Measurements from ENCODE around the gene PASK.
"Not testable (repeated sequence)": the region's sequence is repeated elsewhere in the genome, so short reads cannot be mapped to it uniquely, and the experiment has no call there.

The PASK gene

DNA sequence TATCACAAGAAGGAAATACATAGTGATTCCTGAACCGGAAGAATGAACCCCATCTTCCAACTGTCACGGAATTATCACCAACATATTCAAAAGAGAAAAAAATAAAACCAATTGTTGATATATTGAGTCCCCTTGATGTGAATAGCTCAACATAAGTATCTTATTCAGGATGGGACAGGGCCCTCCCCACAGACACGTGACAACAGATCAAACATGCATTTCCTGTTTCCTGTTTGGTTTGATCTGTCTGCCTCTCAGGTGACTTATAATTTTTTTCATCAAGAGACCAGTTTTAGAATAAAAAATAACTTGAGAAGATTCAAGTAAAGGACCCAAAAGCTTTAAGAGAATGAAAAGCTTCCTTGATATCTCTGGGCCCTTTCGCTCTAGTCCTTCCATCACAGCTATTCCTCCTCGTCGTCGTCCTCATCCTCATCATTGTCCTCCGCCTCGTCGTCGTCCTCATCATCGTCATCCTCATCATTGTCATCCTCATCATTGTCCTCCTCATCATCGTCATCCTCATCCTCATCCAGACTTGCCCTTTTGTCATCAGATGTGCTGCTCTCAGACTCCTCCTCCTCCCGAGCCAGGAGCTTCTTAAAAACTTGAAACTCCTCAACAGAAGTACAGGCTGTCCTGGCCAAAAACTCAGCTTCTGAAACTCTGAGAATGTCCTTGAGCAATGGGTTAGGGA, 53.5 kb downstream of the PASK start:
- H3K36me3 ChIP-seq (ENCODE audit: control insufficient read depth, insufficient read depth, low read length): peaks cover 34% of the 10 kb centered on the region
- no peak overlapping the region for H3K4me3 ChIP-seq (ENCODE audit: insufficient read depth, low read depth, low read length)
- H3K4me1 ChIP-seq (ENCODE audit: control insufficient read depth, insufficient read depth, low read length): no peaks in the 10 kb centered on the region
- 94 to 95% methylated on average over 13 to 14 of the region's 14 CpGs for WGBS, 2 experiments
- no peaks in the 10 kb centered on the region for H3K9me3 ChIP-seq (ENCODE audit: control insufficient read depth, low read length)
- no peaks in the 10 kb centered on the region for H3K27me3 ChIP-seq (ENCODE audit: control insufficient read depth, insufficient read depth, low read length, poor library complexity, severe bottlenecking)
- no peak overlapping the region for H3K27ac ChIP-seq (ENCODE audit: insufficient read depth, low read depth, low read length, poor library complexity, severe bottlenecking)

DNA sequence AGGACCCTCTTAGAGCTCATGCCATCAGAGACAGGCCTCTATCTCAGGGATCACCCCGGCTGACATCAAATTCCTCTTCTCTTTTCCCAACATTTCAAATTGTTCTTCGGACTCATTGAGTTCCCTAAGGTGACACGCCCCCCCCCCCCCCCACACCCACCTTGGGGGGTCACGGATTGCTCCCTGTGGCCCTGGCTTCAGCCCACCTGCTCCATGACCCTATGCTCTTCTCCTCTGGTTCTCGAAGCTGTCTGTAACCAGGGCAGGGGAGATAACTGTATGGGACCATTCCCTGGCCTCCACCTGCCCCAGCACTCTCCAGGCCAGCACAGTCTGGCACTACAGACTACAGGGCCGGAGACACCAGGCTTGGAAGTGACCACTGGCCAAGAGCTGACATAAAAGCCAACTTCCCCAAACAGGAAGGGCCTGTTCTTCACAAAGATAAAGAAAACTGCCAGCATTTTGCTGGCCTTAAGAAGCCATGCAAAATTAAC, 54.3 kb downstream of the PASK start:
- Histone ChIP-seq H3K4me3 (ENCODE audit: insufficient read depth, low read depth, low read length) (no peak overlapping the region), H3K4me1 (ENCODE audit: control insufficient read depth, insufficient read depth, low read length) (no peaks in the 10 kb centered on the region), H3K36me3 (ENCODE audit: control insufficient read depth, insufficient read depth, low read length) (peaks cover 34% of the 10 kb centered on the region), H3K27me3 (ENCODE audit: control insufficient read depth, insufficient read depth, low read length, poor library complexity, severe bottlenecking) (no peaks in the 10 kb centered on the region), H3K27ac (ENCODE audit: insufficient read depth, low read depth, low read length, poor library complexity, severe bottlenecking) (no peak overlapping the region), H3K9me3 (ENCODE audit: control insufficient read depth, low read length) (no peaks in the 10 kb centered on the region)
- WGBS, 2 experiments: 89 to 90% methylated on average over 6 of the region's 6 CpGs

GRCh38 chr2:241094172-241094571, 55.1 kb downstream of the PASK start:
- Histone ChIP-seq H3K27ac (ENCODE audit: insufficient read depth, low read depth, low read length, poor library complexity, severe bottlenecking) (no peak overlapping the region), H3K9me3 (ENCODE audit: control insufficient read depth, low read length) (no peaks in the 10 kb centered on the region), H3K4me1 (ENCODE audit: control insufficient read depth, insufficient read depth, low read length) (no peaks in the 10 kb centered on the region), H3K27me3 (ENCODE audit: control insufficient read depth, insufficient read depth, low read length, poor library complexity, severe bottlenecking) (no peaks in the 10 kb centered on the region), H3K36me3 (ENCODE audit: control insufficient read depth, insufficient read depth, low read length) (peaks cover 38% of the 10 kb centered on the region), H3K4me3 (ENCODE audit: insufficient read depth, low read depth, low read length) (no peak overlapping the region)
- 35 to 37% methylated on average over 7 of the region's 7 CpGs for WGBS, 2 experiments

GRCh38 chr2:241093133-241093781, 56.0 kb downstream of the PASK start:
- 93 to 94% methylated on average over 10 of the region's 10 CpGs for WGBS, 2 experiments
- H3K4me1 ChIP-seq (ENCODE audit: control insufficient read depth, insufficient read depth, low read length); H3K9me3 ChIP-seq (ENCODE audit: control insufficient read depth, low read length); H3K27me3 ChIP-seq (ENCODE audit: control insufficient read depth, insufficient read depth, low read length, poor library complexity, severe bottlenecking); H3K4me3 ChIP-seq (ENCODE audit: insufficient read depth, low read depth, low read length); H3K27ac ChIP-seq (ENCODE audit: insufficient read depth, low read depth, low read length, poor library complexity, severe bottlenecking): not testable (repeated sequence)
- H3K36me3 ChIP-seq (ENCODE audit: control insufficient read depth, insufficient read depth, low read length): peaks cover 42% of the 10 kb centered on the region

DNA sequence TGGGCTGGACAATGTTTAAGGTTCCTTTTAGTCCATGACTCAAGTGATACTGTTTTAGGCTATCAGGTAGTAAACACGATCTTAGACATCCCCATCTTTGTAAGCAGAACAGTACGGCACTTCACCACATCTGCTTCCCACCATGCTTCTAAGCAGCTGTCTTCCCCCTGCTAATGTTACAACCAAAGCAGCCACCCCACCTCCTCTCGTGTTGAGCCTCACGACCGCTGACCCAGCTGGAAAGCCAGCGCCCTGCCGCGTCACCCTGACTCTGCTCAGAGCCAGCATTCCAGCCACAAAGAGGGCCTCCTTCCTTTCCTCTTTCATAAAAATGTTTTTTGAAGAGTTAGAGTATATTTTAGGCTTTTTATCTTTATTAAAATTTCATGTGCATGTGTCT, 56.6 kb downstream of the PASK start:
- no peaks in the 10 kb centered on the region for H3K9me3 ChIP-seq (ENCODE audit: control insufficient read depth, low read length)
- H3K4me3 ChIP-seq (ENCODE audit: insufficient read depth, low read depth, low read length): no peak overlapping the region
- WGBS, 2 experiments: 91 to 94% methylated on average over 8 of the region's 8 CpGs
- H3K36me3 ChIP-seq (ENCODE audit: control insufficient read depth, insufficient read depth, low read length): peaks cover 45% of the 10 kb centered on the region
- no peaks in the 10 kb centered on the region for H3K4me1 ChIP-seq (ENCODE audit: control insufficient read depth, insufficient read depth, low read length)
- H3K27me3 ChIP-seq (ENCODE audit: control insufficient read depth, insufficient read depth, low read length, poor library complexity, severe bottlenecking): no peaks in the 10 kb centered on the region
- no peak overlapping the region for H3K27ac ChIP-seq (ENCODE audit: insufficient read depth, low read depth, low read length, poor library complexity, severe bottlenecking)

DNA sequence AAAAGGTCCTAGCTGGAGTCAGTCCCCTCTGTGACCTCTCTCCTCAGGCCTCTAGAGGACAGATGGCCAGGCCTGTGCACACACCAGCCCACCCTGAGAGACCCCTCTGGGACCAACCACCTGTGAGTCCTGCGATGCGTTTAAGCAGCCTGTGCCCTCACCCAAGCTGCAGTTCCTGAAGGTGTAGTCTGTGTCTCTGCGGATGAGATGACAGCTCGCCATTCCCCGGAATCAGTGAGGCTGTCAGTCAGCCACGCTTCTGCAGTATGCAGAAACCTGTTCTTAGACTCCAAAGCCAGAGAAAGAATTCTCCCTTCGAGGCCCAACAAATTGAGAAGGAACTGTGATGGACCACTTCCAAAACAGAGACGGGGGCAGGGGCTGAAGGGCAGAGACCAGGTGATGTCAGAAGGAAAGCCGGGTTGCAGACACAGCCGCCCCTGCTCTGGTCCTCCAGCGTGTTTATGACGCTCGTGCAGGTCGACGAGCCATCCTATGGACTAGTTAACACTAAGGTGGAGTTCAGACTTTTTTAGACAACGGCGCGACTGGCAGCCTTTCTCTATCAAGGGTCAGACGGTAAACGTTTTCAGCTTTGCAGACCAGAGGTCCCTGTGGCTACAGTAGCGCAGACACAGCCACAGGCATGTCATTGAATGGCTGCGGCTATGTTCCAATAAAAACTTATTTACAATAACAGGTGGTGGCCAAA, 57.4 kb downstream of the PASK start:
- no peaks in the 10 kb centered on the region for H3K4me1 ChIP-seq (ENCODE audit: control insufficient read depth, insufficient read depth, low read length)
- no peak overlapping the region for H3K4me3 ChIP-seq (ENCODE audit: insufficient read depth, low read depth, low read length)

DNA sequence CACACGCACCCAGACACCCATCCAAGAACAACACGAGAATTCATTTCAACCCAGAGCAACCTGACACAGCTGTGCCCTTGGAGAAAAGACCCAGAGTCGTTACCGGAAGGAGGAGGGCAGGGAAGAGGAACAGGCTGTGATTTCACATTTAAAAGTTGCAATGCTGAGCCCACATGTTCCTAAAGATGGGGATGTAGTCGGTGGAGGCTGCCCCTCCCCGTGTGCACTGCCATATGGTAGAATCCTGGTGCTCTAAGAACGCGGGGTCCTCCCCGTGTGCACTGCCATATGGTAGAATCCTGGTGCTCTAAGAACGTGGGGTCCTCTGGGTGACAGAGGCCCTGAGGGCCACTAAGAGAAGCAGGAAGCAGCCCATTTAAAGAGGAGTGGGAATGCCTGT, 58.1 kb downstream of the PASK start:
- H3K27me3 ChIP-seq (ENCODE audit: control insufficient read depth, insufficient read depth, low read length, poor library complexity, severe bottlenecking): no peaks in the 10 kb centered on the region
- H3K4me1 ChIP-seq (ENCODE audit: control insufficient read depth, insufficient read depth, low read length): no peaks in the 10 kb centered on the region
- 91 to 94% methylated on average over 10 of the region's 10 CpGs for WGBS, 2 experiments
- H3K9me3 ChIP-seq (ENCODE audit: control insufficient read depth, low read length): no peaks in the 10 kb centered on the region
- H3K36me3 ChIP-seq (ENCODE audit: control insufficient read depth, insufficient read depth, low read length): peaks cover 48% of the 10 kb centered on the region
- no peak overlapping the region for H3K27ac ChIP-seq (ENCODE audit: insufficient read depth, low read depth, low read length, poor library complexity, severe bottlenecking)
- no peak overlapping the region for H3K4me3 ChIP-seq (ENCODE audit: insufficient read depth, low read depth, low read length)

More for the DNA sequence above, 57.4 kb downstream of the PASK start:
- H3K9me3 ChIP-seq (ENCODE audit: control insufficient read depth, low read length): no peaks in the 10 kb centered on the region
- H3K27ac ChIP-seq (ENCODE audit: insufficient read depth, low read depth, low read length, poor library complexity, severe bottlenecking): no peak overlapping the region
- H3K36me3 ChIP-seq (ENCODE audit: control insufficient read depth, insufficient read depth, low read length): peaks cover 51% of the 10 kb centered on the region
- WGBS, 2 experiments: 93% methylated on average over 22 of the region's 22 CpGs
- H3K27me3 ChIP-seq (ENCODE audit: control insufficient read depth, insufficient read depth, low read length, poor library complexity, severe bottlenecking): no peaks in the 10 kb centered on the region

DNA sequence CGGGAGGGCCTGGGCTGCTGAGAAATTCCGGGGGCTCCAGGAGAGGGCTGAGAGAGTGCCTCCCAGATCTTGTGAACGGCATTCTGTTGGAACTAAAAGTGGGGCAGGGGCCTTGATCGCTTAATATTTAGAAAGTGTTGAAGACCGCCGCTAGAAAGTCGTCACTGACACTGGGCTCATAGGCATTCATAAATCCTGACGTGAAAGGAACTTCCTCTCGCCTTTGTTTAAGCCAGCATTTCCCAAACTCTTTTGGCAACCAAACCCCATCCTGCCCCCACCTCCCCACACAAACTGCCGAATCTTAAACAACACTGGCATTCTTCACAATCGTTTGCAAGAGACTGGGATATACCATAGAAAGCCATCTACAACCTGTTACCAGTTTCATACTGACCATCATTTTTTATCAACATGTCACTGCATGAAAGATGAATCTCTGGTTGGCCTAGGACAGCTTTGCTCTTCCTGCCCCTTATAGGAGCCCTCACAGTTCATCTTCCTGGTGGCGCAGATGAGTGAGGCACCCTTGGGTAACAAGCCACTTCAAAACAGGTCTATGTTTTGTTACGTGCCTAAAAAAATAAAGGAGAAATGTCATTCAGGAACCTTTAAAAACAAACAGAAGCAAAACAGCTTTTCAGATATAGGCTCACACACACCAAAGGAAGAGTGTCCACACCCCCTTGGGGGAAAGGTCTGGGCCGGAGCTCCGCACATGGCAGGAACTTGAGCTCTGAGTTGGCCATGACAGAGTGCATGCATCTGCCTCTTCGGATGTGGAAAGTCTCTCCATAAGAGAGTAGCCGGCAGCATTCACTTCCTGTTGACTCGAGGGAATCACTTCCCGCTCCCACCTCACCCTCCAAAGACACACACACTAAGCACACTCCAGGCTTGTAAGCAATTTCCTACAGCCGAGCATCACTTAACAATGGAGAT, 60.2 kb downstream of the PASK start:
- H3K27me3 ChIP-seq (ENCODE audit: control insufficient read depth, insufficient read depth, low read length, poor library complexity, severe bottlenecking): no peaks in the 10 kb centered on the region
- H3K4me3 ChIP-seq (ENCODE audit: insufficient read depth, low read depth, low read length): no peak overlapping the region
- H3K4me1 ChIP-seq (ENCODE audit: control insufficient read depth, insufficient read depth, low read length): no peaks in the 10 kb centered on the region
- no peak overlapping the region for H3K27ac ChIP-seq (ENCODE audit: insufficient read depth, low read depth, low read length, poor library complexity, severe bottlenecking)
- H3K36me3 ChIP-seq (ENCODE audit: control insufficient read depth, insufficient read depth, low read length): peaks cover 39% of the 10 kb centered on the region
- 89% methylated on average over 20 of the region's 20 CpGs for WGBS, 2 experiments
- no peaks in the 10 kb centered on the region for H3K9me3 ChIP-seq (ENCODE audit: control insufficient read depth, low read length)

- no peaks in the 10 kb centered on the region for H3K9me3 ChIP-seq (ENCODE audit: control insufficient read depth, low read length)
- WGBS, 2 experiments: 94 to 96% methylated on average over 8 of the region's 8 CpGs
- H3K27me3 ChIP-seq (ENCODE audit: control insufficient read depth, insufficient read depth, low read length, poor library complexity, severe bottlenecking): no peaks in the 10 kb centered on the region
- no peaks in the 10 kb centered on the region for H3K4me1 ChIP-seq (ENCODE audit: control insufficient read depth, insufficient read depth, low read length)
- peaks cover 32% of the 10 kb centered on the region for H3K36me3 ChIP-seq (ENCODE audit: control insufficient read depth, insufficient read depth, low read length)
- no peak overlapping the region for H3K27ac ChIP-seq (ENCODE audit: insufficient read depth, low read depth, low read length, poor library complexity, severe bottlenecking)
- no peak overlapping the region for H3K4me3 ChIP-seq (ENCODE audit: insufficient read depth, low read depth, low read length)
Observed at GRCh38 chr2:241088376-241088775, 60.9 kb downstream of the PASK start.
